DOHH2 (cell line): ENCODE results near the gene OR2AT4.

ENCODE experiments used
- H3F3A ChIP-seq: fragments of 200-600 bp; sonication (generic), shearing (Covaris generic); 2 replicates; pipeline ENCODE4 v1.6.0; 2016; ENCODE audit warnings: antibody characterized with exemption, mild to moderate bottlenecking; ENCODE audit not compliant: control insufficient read depth, insufficient read depth
- H3K27ac ChIP-seq: fragments of 200-600 bp; sonication (generic); 2 replicates; pipeline ENCODE4 v1.5.1; 2014; ENCODE audit warnings: low read depth, mild to moderate bottlenecking, low read length, moderate library complexity
- H3K27me3 ChIP-seq: fragments of 200-600 bp; sonication (generic); 2 replicates; pipeline ENCODE4 v1.6.1; 2014; ENCODE audit warnings: mild to moderate bottlenecking, low read length, mixed read lengths; ENCODE audit not compliant: control insufficient read depth
- H3K36me3 ChIP-seq: fragments of 200-600 bp; sonication (generic); 2 replicates; pipeline ENCODE4 v1.6.1; 2014; ENCODE audit warnings: mild to moderate bottlenecking, low read length, moderate library complexity, mixed read lengths; ENCODE audit not compliant: control insufficient read depth
- H3K4me1 ChIP-seq: fragments of 200-600 bp; sonication (generic); 2 replicates; pipeline ENCODE4 v1.6.1; 2014; ENCODE audit warnings: mild to moderate bottlenecking, low read length, mixed read lengths; ENCODE audit not compliant: control insufficient read depth
- H3K4me2 ChIP-seq: fragments of 200-600 bp; sonication (generic); 2 replicates; pipeline ENCODE4 v1.6.0; 2014; ENCODE audit warnings: mild to moderate bottlenecking, low read length, moderate library complexity
- H3K4me3 ChIP-seq: fragments of 200-600 bp; sonication (generic); 2 replicates; pipeline ENCODE4 v1.5.1; 2014; ENCODE audit warnings: mild to moderate bottlenecking, low read length, mixed read lengths
- H3K79me2 ChIP-seq: fragments of 200-600 bp; sonication (generic); 2 replicates; pipeline ENCODE4 v1.6.1; 2014; ENCODE audit warnings: mild to moderate bottlenecking, low read length, mixed read lengths; ENCODE audit not compliant: control insufficient read depth
- H3K9me2 ChIP-seq: fragments of 200-600 bp; sonication (generic); replicated peaks from 2 replicates; pipeline ENCODE4 v1.6.1; 2014; ENCODE audit warnings: mild to moderate bottlenecking, low read length, mixed read lengths; ENCODE audit not compliant: control insufficient read depth
- H3K9me3 ChIP-seq: fragments of 200-600 bp; sonication (generic); 2 replicates; pipeline ENCODE4 v1.6.1; 2014; ENCODE audit warnings: antibody characterized with exemption, low read length, mixed read lengths; ENCODE audit not compliant: control insufficient read depth, insufficient read depth
- H4K20me1 ChIP-seq: fragments of 200-600 bp; sonication (generic); 2 replicates; pipeline ENCODE4 v1.6.0; 2014; ENCODE audit warnings: low read depth, mild to moderate bottlenecking, antibody characterized with exemption, low read length, moderate library complexity; ENCODE audit not compliant: control insufficient read depth, insufficient read depth
- EZH2phosphoT487 ChIP-seq: fragments of 200-600 bp; sonication (generic); IDR thresholded peaks from 2 replicates; pipeline ENCODE4 v1.6.1; 2017; ENCODE audit warnings: borderline replicate concordance, mild to moderate bottlenecking, antibody characterized with exemption, low read length, moderate library complexity, mixed read lengths
- TF ChIP-seq, protein P1 (sequence below): fragments of 200-600 bp; sonication (generic); IDR thresholded peaks from one replicate; pipeline ENCODE4 v1.5.1; 2014; ENCODE audit warnings: antibody characterized with exemption, mild to moderate bottlenecking, low read depth, low read length; ENCODE audit not compliant: poor library complexity, severe bottlenecking

The OR2AT4 gene

DNA sequence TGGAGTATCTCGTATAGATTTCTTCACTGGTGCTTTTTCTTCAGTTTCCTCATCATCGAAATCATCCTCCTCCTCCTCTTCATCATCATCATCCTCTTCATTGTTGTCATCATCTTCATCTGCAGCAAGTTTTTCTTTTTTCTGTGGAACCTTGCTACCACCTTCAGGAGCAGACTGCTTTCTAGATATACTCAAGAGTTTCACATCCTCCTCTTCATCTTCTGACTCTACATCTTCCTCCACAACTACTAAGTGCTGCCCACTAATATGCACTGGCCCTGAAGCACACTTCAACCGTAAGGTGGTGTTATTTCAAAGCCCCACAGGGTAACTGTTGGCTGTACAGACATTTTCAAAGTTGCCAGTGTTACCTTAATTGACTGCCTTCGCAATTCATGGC lies 17.1 kb downstream of the OR2AT4 start:
- Histone ChIP-seq H3K4me1 (no peaks in the 10 kb centered on the region), H3K4me3 (no peak overlapping the region), H3K27ac (no peak overlapping the region), H3K9me3 (no peaks in the 10 kb centered on the region), H3K79me2 (no peaks in the 10 kb centered on the region), H3K27me3 (peaks cover 8% of the 10 kb centered on the region; the same call in 1 of the 2 replicates), H3K9me2 (no peaks in the 10 kb centered on the region), H3F3A (no peaks in the 10 kb centered on the region), H4K20me1 (no peaks in the 10 kb centered on the region), H3K4me2 (no peak overlapping the region), H3K36me3 (no peaks in the 10 kb centered on the region)
- TF ChIP-seq EZH2phosphoT487: no peak
- TF ChIP-seq, protein P1, sequence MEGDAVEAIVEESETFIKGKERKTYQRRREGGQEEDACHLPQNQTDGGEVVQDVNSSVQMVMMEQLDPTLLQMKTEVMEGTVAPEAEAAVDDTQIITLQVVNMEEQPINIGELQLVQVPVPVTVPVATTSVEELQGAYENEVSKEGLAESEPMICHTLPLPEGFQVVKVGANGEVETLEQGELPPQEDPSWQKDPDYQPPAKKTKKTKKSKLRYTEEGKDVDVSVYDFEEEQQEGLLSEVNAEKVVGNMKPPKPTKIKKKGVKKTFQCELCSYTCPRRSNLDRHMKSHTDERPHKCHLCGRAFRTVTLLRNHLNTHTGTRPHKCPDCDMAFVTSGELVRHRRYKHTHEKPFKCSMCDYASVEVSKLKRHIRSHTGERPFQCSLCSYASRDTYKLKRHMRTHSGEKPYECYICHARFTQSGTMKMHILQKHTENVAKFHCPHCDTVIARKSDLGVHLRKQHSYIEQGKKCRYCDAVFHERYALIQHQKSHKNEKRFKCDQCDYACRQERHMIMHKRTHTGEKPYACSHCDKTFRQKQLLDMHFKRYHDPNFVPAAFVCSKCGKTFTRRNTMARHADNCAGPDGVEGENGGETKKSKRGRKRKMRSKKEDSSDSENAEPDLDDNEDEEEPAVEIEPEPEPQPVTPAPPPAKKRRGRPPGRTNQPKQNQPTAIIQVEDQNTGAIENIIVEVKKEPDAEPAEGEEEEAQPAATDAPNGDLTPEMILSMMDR: no peak

DNA sequence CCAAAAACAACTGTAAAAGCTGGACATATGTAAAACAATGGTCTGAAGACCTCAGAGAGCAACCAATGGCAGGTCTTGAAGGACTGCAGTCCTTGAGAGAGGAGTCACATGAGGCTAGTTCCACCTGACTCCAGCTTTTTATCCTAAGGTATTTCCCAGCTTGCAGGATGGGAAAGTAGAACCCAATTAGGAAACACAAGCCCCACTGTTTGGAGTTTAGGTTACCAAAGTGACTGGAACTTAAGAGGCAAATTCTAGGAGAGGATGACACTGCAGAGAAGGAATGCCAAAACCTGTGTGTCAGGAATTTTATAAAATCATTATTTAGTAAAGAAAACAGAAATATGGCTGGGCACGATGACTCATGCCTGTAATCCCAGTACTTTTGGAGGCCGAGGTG lies 18.4 kb downstream of the OR2AT4 start:
- no peak for TF ChIP-seq EZH2phosphoT487
- TF ChIP-seq, protein P1: no peak
- Histone ChIP-seq H3K27ac (no peak overlapping the region), H3K9me2 (no peaks in the 10 kb centered on the region), H3K79me2 (no peaks in the 10 kb centered on the region), H4K20me1 (no peaks in the 10 kb centered on the region), H3K9me3 (no peaks in the 10 kb centered on the region), H3K36me3 (no peaks in the 10 kb centered on the region), H3K27me3 (peaks cover 8% of the 10 kb centered on the region; the same call in 1 of the 2 replicates), H3K4me3 (no peak overlapping the region), H3K4me1 (no peaks in the 10 kb centered on the region), H3K4me2 (no peak overlapping the region), H3F3A (no peaks in the 10 kb centered on the region)

DNA sequence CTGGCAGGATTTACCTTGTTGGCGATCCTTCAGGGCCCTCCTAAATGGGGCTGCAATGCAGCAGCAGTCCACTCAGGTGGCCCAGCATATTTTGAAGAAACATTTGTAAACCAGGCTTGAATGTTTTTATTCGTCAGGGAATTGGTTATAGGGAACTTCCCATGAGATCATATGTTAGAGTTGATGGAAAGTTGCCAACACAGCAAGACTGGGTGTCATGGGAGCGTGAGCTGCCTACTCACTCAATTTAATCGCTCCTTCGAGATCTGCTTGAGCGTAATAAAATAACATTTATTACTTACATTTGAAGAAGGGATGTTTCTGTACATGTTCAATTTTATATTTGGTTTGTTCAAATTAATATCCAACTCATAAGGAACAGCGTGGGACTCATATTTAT lies 19.4 kb downstream of the OR2AT4 start:
- H3F3A ChIP-seq: no peaks in the 10 kb centered on the region
- no peaks in the 10 kb centered on the region for H3K36me3 ChIP-seq
- H3K4me3 ChIP-seq: no peak overlapping the region
- no peaks in the 10 kb centered on the region for H3K9me2 ChIP-seq
- H3K4me2 ChIP-seq: no peak overlapping the region
- H3K4me1 ChIP-seq: no peaks in the 10 kb centered on the region
- TF ChIP-seq, protein P1: no peak
- TF ChIP-seq EZH2phosphoT487: no peak
- no peak overlapping the region for H3K27ac ChIP-seq
- no peaks in the 10 kb centered on the region for H3K79me2 ChIP-seq
- H3K9me3 ChIP-seq: no peaks in the 10 kb centered on the region
- no peaks in the 10 kb centered on the region for H4K20me1 ChIP-seq
- H3K27me3 ChIP-seq: peaks cover 8% of the 10 kb centered on the region; the same call in 1 of the 2 replicates

DNA sequence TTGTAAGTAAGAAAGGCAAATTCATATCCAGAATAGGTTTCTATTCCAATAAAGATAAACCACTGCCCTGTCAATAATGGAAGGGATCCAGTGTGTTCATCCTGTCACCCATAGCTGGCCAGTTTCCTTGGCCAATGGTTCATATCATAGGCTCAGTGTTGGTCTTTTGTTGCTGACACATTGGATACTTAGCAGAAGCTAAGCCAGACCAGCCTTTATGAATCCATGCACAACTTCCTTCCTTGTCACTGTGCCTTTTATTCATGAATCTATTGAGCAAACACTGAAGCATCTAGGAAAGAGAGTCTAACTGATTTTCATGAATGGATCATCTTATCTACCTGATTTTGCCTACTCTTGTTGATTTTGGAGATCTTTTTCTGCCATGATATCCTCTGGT lies 20.0 kb downstream of the OR2AT4 start:
- TF ChIP-seq, protein P1: no peak
- no peak for TF ChIP-seq EZH2phosphoT487
- H3F3A ChIP-seq: no peaks in the 10 kb centered on the region
- no peak overlapping the region for H3K27ac ChIP-seq
- H3K27me3 ChIP-seq: peaks cover 8% of the 10 kb centered on the region; the same call in 1 of the 2 replicates
- no peaks in the 10 kb centered on the region for H3K79me2 ChIP-seq
- H3K4me1 ChIP-seq: no peaks in the 10 kb centered on the region
- H3K36me3 ChIP-seq: no peaks in the 10 kb centered on the region
- H3K4me2 ChIP-seq: no peak overlapping the region
- H3K4me3 ChIP-seq: no peak overlapping the region
- H3K9me2 ChIP-seq: no peaks in the 10 kb centered on the region
- no peaks in the 10 kb centered on the region for H3K9me3 ChIP-seq
- no peaks in the 10 kb centered on the region for H4K20me1 ChIP-seq
